DND-41 (cell line): ENCODE results near the gene DCAF11.

ENCODE experiments used
- ATAC-seq: fragments of 200-7000 bp; cut with Tn5 transposase; 3 replicates; pipeline ENCODE4 v1.9.1; 2021; ENCODE audit warnings: low read depth; ENCODE audit not compliant: insufficient read depth
- DNase-seq: peaks from one replicate; pipeline ENCODE4 v3.0.0-alpha.2; 2020
- H2AFZ ChIP-seq: 2 replicates; pipeline ENCODE4 v1.6.0; 2012; ENCODE audit warnings: low read depth, low read length
- H3K27ac ChIP-seq: 2 replicates; pipeline ENCODE4 v1.5.1; 2012; ENCODE audit warnings: low read length, inconsistent platforms
- H3K27me3 ChIP-seq: fragments of 200-600 bp; sonication (generic); 2 replicates; pipeline ENCODE4 v1.6.0; 2012; ENCODE audit warnings: low read length, mild to moderate bottlenecking, inconsistent platforms; ENCODE audit not compliant: insufficient read depth, poor library complexity
- H3K36me3 ChIP-seq: 2 replicates; pipeline ENCODE4 v1.5.1; 2012; ENCODE audit warnings: low read length, inconsistent platforms; ENCODE audit not compliant: insufficient read depth
- H3K4me1 ChIP-seq: 2 replicates; pipeline ENCODE4 v1.5.1; 2012; ENCODE audit warnings: mild to moderate bottlenecking, low read length; ENCODE audit not compliant: insufficient read depth
- H3K4me2 ChIP-seq: 2 replicates; pipeline ENCODE4 v1.6.0; 2012; ENCODE audit warnings: mild to moderate bottlenecking, moderate library complexity, low read length, inconsistent platforms; ENCODE audit not compliant: insufficient read depth
- H3K4me3 ChIP-seq, 2 experiments: fragments of 200-600 bp in 1 of 2; shearing (Covaris generic) in 1 of 2; 2 replicates each; pipeline ENCODE4 v1.5.1; 2012 to 2016; ENCODE audit warnings: inconsistent platforms in 2 of 2, low read length in 2 of 2, mild to moderate bottlenecking in 2 of 2, low read depth in 1 of 2, moderate library complexity in 1 of 2
- H3K79me2 ChIP-seq: 2 replicates; pipeline ENCODE4 v1.6.0; 2012; ENCODE audit warnings: low read length, inconsistent platforms; ENCODE audit not compliant: insufficient read depth
- H3K9ac ChIP-seq: 2 replicates; pipeline ENCODE4 v1.6.0; 2012; ENCODE audit warnings: low read depth, mild to moderate bottlenecking, inconsistent platforms, low read length, moderate library complexity
- H3K9me3 ChIP-seq: 2 replicates; pipeline ENCODE4 v1.5.1; 2012; ENCODE audit warnings: low read length, moderate library complexity, mild to moderate bottlenecking, inconsistent platforms; ENCODE audit not compliant: insufficient read depth, severe bottlenecking
- H4K20me1 ChIP-seq: 2 replicates; pipeline ENCODE4 v1.6.0; 2012; ENCODE audit warnings: low read length; ENCODE audit not compliant: insufficient read depth
- EZH2 ChIP-seq: IDR thresholded peaks from 3 replicates; pipeline ENCODE4 v1.6.1; 2012; ENCODE audit warnings: borderline replicate concordance, low read depth, mild to moderate bottlenecking, moderate library complexity, low read length, inconsistent platforms; ENCODE audit not compliant: severe bottlenecking
- TF ChIP-seq, protein P1 (sequence below): IDR thresholded peaks from 2 replicates; pipeline ENCODE4 v1.5.1; 2012; ENCODE audit warnings: borderline replicate concordance, low read length, moderate library complexity, mild to moderate bottlenecking; ENCODE audit not compliant: poor library complexity, severe bottlenecking; ENCODE audit errors: extremely low read depth

Gene DCAF11

DNA sequence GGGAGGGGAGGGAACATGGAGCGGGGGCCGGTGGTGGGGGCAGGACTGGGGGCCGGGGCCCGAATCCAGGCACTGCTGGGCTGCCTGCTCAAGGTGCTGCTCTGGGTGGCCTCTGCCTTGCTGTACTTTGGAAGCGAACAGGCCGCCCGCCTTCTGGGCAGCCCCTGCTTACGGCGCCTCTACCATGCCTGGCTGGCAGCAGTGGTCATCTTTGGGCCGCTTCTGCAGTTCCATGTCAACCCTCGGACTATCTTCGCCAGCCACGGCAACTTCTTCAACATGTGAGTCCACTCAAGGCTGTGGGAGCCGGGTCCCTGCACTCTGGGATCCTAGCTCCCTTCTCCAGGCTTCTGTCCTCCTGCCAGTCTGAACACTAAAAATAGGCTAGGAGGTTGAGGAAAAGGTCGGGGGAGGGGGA, 17.0 kb downstream of the DCAF11 start:
- Histone ChIP-seq H3K27me3 (no peaks in the 10 kb centered on the region), H3K9ac (no peak overlapping the region; the same call in 1 of the 2 replicates), H3K4me2 (no peak overlapping the region), H3K4me3 (no peak overlapping the region), H3K27ac (no peak overlapping the region), H3K9me3 (no peaks in the 10 kb centered on the region), H3K79me2 (peaks cover 6% of the 10 kb centered on the region), H3K36me3 (no peaks in the 10 kb centered on the region; the same call in 1 of the 2 replicates), H3K4me1 (peaks cover 9% of the 10 kb centered on the region), H4K20me1 (0 out of 2 replicates have a peak, but pooled peaks cover 2% of the 10 kb centered on the region), H2AFZ (no peak overlapping the region)
- TF ChIP-seq, protein P1, sequence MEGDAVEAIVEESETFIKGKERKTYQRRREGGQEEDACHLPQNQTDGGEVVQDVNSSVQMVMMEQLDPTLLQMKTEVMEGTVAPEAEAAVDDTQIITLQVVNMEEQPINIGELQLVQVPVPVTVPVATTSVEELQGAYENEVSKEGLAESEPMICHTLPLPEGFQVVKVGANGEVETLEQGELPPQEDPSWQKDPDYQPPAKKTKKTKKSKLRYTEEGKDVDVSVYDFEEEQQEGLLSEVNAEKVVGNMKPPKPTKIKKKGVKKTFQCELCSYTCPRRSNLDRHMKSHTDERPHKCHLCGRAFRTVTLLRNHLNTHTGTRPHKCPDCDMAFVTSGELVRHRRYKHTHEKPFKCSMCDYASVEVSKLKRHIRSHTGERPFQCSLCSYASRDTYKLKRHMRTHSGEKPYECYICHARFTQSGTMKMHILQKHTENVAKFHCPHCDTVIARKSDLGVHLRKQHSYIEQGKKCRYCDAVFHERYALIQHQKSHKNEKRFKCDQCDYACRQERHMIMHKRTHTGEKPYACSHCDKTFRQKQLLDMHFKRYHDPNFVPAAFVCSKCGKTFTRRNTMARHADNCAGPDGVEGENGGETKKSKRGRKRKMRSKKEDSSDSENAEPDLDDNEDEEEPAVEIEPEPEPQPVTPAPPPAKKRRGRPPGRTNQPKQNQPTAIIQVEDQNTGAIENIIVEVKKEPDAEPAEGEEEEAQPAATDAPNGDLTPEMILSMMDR, result no peak
- TF ChIP-seq EZH2, result no peak
- no peak for ATAC-seq
- DNase-seq, result no peak

DNA sequence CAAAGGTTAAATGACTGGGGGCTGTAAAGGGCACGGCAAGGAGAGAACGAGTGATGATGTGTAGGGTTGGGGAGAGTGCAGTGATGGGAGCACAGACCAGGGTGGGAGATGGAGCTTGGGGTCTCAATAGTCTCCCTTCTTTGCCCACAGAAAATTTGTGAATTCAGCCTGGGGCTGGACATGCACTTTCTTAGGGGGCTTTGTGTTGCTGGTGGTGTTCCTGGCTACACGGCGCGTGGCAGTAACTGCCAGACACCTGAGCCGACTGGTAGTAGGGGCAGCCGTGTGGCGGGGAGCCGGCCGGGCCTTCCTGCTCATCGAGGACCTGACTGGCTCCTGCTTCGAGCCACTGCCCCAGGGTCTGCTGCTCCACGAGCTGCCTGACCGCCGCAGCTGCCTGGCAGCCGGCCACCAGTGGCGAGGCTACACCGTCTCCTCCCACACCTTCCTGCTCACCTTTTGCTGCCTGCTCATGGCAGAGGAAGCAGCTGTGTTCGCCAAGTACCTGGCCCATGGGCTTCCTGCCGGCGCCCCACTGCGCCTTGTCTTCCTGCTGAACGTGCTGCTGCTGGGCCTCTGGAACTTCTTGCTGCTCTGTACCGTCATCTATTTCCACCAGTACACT, 17.6 kb downstream of the DCAF11 start:
- no peak overlapping the region for H3K4me2 ChIP-seq
- H3K79me2 ChIP-seq, result peaks cover 12% of the 10 kb centered on the region
- H3K9ac ChIP-seq, result no peak overlapping the region; the same call in 1 of the 2 replicates
- TF ChIP-seq, protein P1, result no peak
- TF ChIP-seq EZH2, result no peak
- no peaks in the 10 kb centered on the region for H3K27me3 ChIP-seq
- no peak overlapping the region for H2AFZ ChIP-seq
- H3K4me3 ChIP-seq, result no peak overlapping the region
- H4K20me1 ChIP-seq, result peaks cover 7% of the 10 kb centered on the region; the same call in 1 of the 2 replicates
- H3K4me1 ChIP-seq, result peaks cover 16% of the 10 kb centered on the region
- H3K27ac ChIP-seq, result no peak overlapping the region
- H3K36me3 ChIP-seq, result peaks cover 4% of the 10 kb centered on the region
- ATAC-seq (no peak), DNase-seq (no peak)
- H3K9me3 ChIP-seq, result no peaks in the 10 kb centered on the region

DNA sequence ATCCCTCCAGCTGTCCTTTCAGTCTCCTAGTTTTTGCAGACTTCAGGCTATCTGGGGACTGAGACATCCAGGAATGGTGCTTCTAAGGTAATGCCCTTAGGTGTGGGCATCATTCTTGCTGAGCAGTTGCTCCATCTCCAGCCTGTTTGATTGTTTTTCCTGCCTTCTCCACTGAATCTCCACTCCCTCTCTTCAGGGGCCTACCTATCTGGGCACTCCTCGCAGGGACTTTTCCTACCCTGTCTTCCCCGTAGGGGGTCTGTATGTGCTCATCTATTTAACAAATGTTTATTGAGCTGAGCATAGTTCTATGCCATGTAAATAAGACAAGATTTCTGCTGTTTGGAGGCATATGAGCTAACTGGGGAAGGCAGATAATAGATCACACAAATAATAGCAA, 18.4 kb downstream of the DCAF11 start:
- H3K27me3 ChIP-seq, result no peaks in the 10 kb centered on the region
- peaks cover 24% of the 10 kb centered on the region for H3K4me1 ChIP-seq
- no peak overlapping the region for H2AFZ ChIP-seq
- peaks cover 12% of the 10 kb centered on the region for H3K36me3 ChIP-seq
- H3K9ac ChIP-seq, result no peak overlapping the region
- TF ChIP-seq, protein P1, result no peak
- TF ChIP-seq EZH2, result no peak
- ATAC-seq, result no peak
- peaks cover 15% of the 10 kb centered on the region; the same call in 1 of the 2 replicates for H4K20me1 ChIP-seq
- DNase-seq, result no peak
- no peak overlapping the region for H3K27ac ChIP-seq
- no peaks in the 10 kb centered on the region for H3K9me3 ChIP-seq
- H3K79me2 ChIP-seq, result peaks cover 20% of the 10 kb centered on the region
- no peak overlapping the region for H3K4me2 ChIP-seq
- H3K4me3 ChIP-seq, result no peak overlapping the region
